ENCODE data around the gene TMEM30A.

The TMEM30A gene

GRCh38 chr6:75284632-75285282 is at the start of gene TMEM30A:
TSS of gene TMEM30A (minus strand) at chr6:75284792. CDS start at chr6:75284638, 154 bp downstream.
- peak; percentile 99 for DNase-seq

GRCh38 chr6:75333676-75334200 is 49.1 kb upstream of the TMEM30A start:
- no peak for DNase-seq

- no peak for DNase-seq
These were observed 46.6 kb upstream of the TMEM30A start for GRCh38 chr6:75331151-75331550.

- no peak for DNase-seq
These were observed 45.1 kb upstream of the TMEM30A start for GRCh38 chr6:75329703-75330102.

- no peak for DNase-seq
These were observed 43.2 kb upstream of the TMEM30A start for GRCh38 chr6:75327807-75328206.

GRCh38 chr6:75326557-75327258 is 42.1 kb upstream of the TMEM30A start:
- no peak for DNase-seq

GRCh38 chr6:75318900-75319299 is 34.3 kb upstream of the TMEM30A start:
- no peak for DNase-seq

- no peak for DNase-seq
These were observed 33.1 kb upstream of the TMEM30A start for GRCh38 chr6:75317503-75318206.

- DNase-seq = no peak
These were observed 31.4 kb upstream of the TMEM30A start for GRCh38 chr6:75315978-75316377.

- DNase-seq = no peak
These were observed 23.8 kb upstream of the TMEM30A start for GRCh38 chr6:75308250-75308988.

- DNase-seq = no peak
These were observed 22.9 kb upstream of the TMEM30A start for GRCh38 chr6:75307364-75308004.

GRCh38 chr6:75306064-75306463 is 21.5 kb upstream of the TMEM30A start:
- no peak for DNase-seq

- no peak for DNase-seq
These were observed 21.0 kb upstream of the TMEM30A start for GRCh38 chr6:75305573-75305972.

- no peak for DNase-seq
These were observed 17.7 kb upstream of the TMEM30A start for GRCh38 chr6:75302280-75302679.

- no peak for DNase-seq
These were observed 16.9 kb upstream of the TMEM30A start for GRCh38 chr6:75301537-75301936.

GRCh38 chr6:75301088-75301487 is 16.5 kb upstream of the TMEM30A start:
- DNase-seq = no peak

GRCh38 chr6:75300531-75300855 is 15.9 kb upstream of the TMEM30A start:
- no peak for DNase-seq

- DNase-seq = no peak
These were observed 15.4 kb upstream of the TMEM30A start for GRCh38 chr6:75299801-75300530.

GRCh38 chr6:75296811-75297779 is 12.5 kb upstream of the TMEM30A start:
- DNase-seq = peak; percentile 88

- peak; percentile 42 for DNase-seq
These were observed 8.0 kb upstream of the TMEM30A start for GRCh38 chr6:75292555-75292954.

GRCh38 chr6:75291744-75292143 is 7.2 kb upstream of the TMEM30A start:
- no peak for DNase-seq
